Measurements from ENCODE around the gene KLHDC8B. TPM values are rescaled to one million over a fixed set of nuclear protein-coding genes. Genes with fewer than 3 reads are reported as not detected.

The KLHDC8B gene
- total RNA-seq, 4 donors from 2014 or later, result 47.0 to 60.9 (median 57.2) TPM

DNA sequence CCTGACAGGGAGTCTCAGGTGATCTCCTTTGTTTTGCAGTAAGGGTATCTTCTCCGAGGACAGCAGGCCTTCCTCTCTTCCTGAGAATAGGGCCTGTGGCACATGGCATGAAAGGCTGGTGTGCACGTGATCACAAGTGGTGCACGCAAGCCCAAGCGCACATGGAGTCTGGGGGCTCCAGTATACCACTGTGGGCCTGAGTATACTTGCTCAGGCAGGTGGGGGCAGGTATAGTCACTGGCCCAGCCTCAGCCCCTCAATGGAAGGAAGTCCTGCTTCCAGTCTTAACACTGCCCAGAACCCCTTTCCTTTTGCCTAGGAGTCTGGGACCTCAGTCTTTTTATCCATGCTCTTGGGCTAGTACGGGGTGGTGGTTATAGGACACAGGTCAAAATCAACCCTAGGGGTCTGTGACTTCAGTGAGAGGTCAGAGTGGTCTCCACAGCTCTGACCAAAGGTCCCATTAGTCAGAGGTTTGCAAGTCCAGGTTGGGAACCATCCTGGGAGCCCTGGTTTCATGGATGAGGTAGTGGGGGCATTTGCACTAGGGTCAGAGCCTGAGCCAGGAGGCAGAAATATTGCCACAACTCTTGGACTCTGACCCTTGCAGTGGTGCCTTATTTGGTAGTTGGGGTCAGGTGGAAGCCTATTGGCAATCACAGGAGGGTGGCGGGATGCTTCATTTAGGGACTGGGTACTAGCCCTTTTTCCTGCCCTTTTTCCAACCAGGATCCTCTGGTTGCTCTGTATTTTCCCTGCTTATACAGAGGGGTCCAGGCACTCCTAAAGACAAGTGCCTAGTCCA, 4.4 kb upstream of the KLHDC8B start:
- Histone ChIP-seq H3K9me3 (no peaks in the 10 kb centered on the region), H3K27me3 (no peaks in the 10 kb centered on the region), H3K4me1 (peaks cover 18 to 25% of the 10 kb centered on the region in 2 donors), H3K36me3 (peaks cover 12% of the 10 kb centered on the region in 2 donors), H3K4me3 (replicated peaks in 1 of 3) (peak overlapping the region in 1 of 3 donors; percentile 95), H3K27ac (peak overlapping the region in 2 of 3 donors; percentile 89 to 96)
- intact Hi-C loops (cut with DNase I), result no loop called here
- TF ChIP-seq CTCF (IDR thresholded peaks at IDR 0.05) (no peak), POLR2A (IDR thresholded peaks at IDR 0.05) (no peak)
- 92% methylated on average over 2 to 5 of the region's 6 CpGs for WGBS, 2 donors
- no peak for DNase-seq

DNA sequence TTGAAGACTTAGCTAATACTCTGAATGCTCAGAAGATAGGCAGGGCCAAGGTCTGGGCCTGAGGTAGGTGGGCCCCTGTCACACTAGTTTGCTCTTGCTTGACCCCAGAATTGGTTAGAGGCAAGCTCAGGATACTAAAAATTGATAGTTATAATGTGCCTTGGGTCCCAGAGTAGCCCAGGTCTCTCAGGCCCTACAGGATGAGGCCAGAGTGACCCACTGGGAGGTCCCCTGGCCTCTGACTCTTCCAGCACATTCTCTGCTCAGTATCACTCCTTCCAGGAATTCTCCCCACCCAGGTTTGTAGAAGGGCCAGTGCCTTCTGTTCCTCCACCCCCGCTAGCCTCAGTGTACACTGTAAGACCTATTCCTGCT, 667 bp upstream of the KLHDC8B start:
- H3K4me3 ChIP-seq (replicated peaks in 1 of 3), result peak overlapping the region in 1 of 3 donors; percentile 91
- WGBS, 2 donors, result 0 to 11% methylated on average over 1 of the region's 1 CpG
- peak overlapping the region; percentile 75 to 90 (median 89) for H3K27ac ChIP-seq
- TF ChIP-seq POLR2A (IDR thresholded peaks at IDR 0.05) (no peak), CTCF (IDR thresholded peaks at IDR 0.05) (no peak)
- peaks cover 0 to 6% of the 10 kb centered on the region in 2 donors for H3K36me3 ChIP-seq
- no peak for DNase-seq
- no peaks in the 10 kb centered on the region for H3K27me3 ChIP-seq
- H3K4me1 ChIP-seq, result peaks cover 32 to 40% of the 10 kb centered on the region in 2 donors
- intact Hi-C loops (cut with DNase I), result loop anchor here (5.0 to 10.0 kb wide), 3 partner anchors 107 to 264 kb away; partner anchors contain the start of gene C3orf62
- no peaks in the 10 kb centered on the region for H3K9me3 ChIP-seq

- DNase-seq, result no peak
- Histone ChIP-seq H3K27ac (peak overlapping the region; percentile 75 to 90 (median 89)), H3K36me3 (peaks cover 0 to 10% of the 10 kb centered on the region in 2 donors), H3K9me3 (no peaks in the 10 kb centered on the region), H3K27me3 (no peaks in the 10 kb centered on the region), H3K4me1 (peaks cover 25 to 43% of the 10 kb centered on the region in 2 donors), H3K4me3 (replicated peaks in 1 of 3) (peak overlapping the region; percentile 63 to 91 (median 71))
- 9 to 33% methylated on average over 2 to 5 of the region's 7 CpGs for WGBS, 2 donors
- TF ChIP-seq CTCF (IDR thresholded peaks at IDR 0.05), result no peak
- TF ChIP-seq POLR2A (IDR thresholded peaks at IDR 0.05), result no peak
- intact Hi-C loops (cut with DNase I), result loop anchor here (5.0 to 10.0 kb wide), 3 partner anchors 105 to 263 kb away; partner anchors contain the start of gene C3orf62
These were observed 540 bp downstream of the KLHDC8B start for GRCh38 chr3:49171775-49172500.

- H3K27ac ChIP-seq, result peak overlapping the region; percentile 75 to 90 (median 89)
- H3K9me3 ChIP-seq, result no peaks in the 10 kb centered on the region
- intact Hi-C loops (cut with DNase I), result loop anchor here (5.0 to 10.0 kb wide), 3 partner anchors 105 to 262 kb away; partner anchors contain the start of gene C3orf62
- H3K4me3 ChIP-seq (replicated peaks in 1 of 3), result peak overlapping the region; percentile 63 to 91 (median 71)
- H3K4me1 ChIP-seq, result peaks cover 25 to 49% of the 10 kb centered on the region in 2 donors
- peaks cover 0 to 10% of the 10 kb centered on the region in 2 donors for H3K36me3 ChIP-seq
- 21 to 57% methylated on average over 2 to 5 of the region's 7 CpGs for WGBS, 2 donors
- DNase-seq, result peak in 1 of 2 donors; percentile 7
- H3K27me3 ChIP-seq, result no peaks in the 10 kb centered on the region
- TF ChIP-seq POLR2A (IDR thresholded peaks at IDR 0.05) (no peak), CTCF (IDR thresholded peaks at IDR 0.05) (no peak)
These were observed 1.2 kb downstream of the KLHDC8B start for GRCh38 chr3:49172551-49173041.

All from thyroid gland (tissue), 4 donors.